WERI-Rb-1 (cell line): Measurements from ENCODE around the gene PTPN9.

Experiments
- DNase-seq: peaks from one replicate; pipeline ENCODE4 v3.0.0-alpha.2; 2020
- H3K27ac ChIP-seq: fragments of 250-450 bp; sonication (Bioruptor Pico); 2 replicates; pipeline ENCODE4 v1.5.1; 2020; ENCODE audit warnings: mild to moderate bottlenecking, moderate library complexity
- H3K27me3 ChIP-seq: fragments of 250-450 bp; sonication (Bioruptor Pico); 2 replicates; pipeline ENCODE4 v1.5.1; 2021; ENCODE audit warnings: mild to moderate bottlenecking, low read depth, moderate library complexity; ENCODE audit not compliant: insufficient read depth, severe bottlenecking
- H3K36me3 ChIP-seq: fragments of 250-450 bp; sonication (Bioruptor Pico); 2 replicates; pipeline ENCODE4 v1.5.1; 2020; ENCODE audit warnings: mild to moderate bottlenecking, moderate library complexity
- H3K4me3 ChIP-seq: 2 replicates; pipeline ENCODE4 v1.5.1; 2011; ENCODE audit warnings: low read depth, mild to moderate bottlenecking, control low read depth, low read length
- H3K9me3 ChIP-seq: fragments of 250-450 bp; sonication (Bioruptor Pico); 2 replicates; pipeline ENCODE4 v1.5.1; 2021; ENCODE audit warnings: mild to moderate bottlenecking, moderate library complexity; ENCODE audit not compliant: severe bottlenecking
- CTCF ChIP-seq: IDR thresholded peaks from 2 replicates; pipeline ENCODE4 v1.5.1; 2011; ENCODE audit warnings: low read depth, mild to moderate bottlenecking, control low read depth, inconsistent platforms, low read length

The PTPN9 gene

DNA sequence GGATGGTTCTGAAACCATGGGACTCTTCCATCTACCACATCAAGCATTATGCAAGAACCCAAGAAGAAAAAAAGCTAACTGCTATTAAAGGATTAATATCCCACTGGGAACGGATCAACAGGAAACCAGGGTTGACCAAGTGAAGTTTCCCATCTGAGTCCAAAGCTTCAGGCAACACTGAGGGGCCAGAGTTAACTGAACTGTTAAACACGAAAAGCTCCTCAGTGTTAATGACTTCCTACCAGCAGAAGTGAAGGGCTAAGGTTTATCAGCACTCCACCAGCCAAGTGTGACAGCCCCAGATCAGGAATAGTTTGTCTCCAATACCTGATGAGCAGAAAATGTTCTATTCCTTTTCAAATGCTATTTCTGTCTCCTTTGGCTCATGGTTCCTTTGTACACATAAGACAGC is 36.7 kb downstream of the PTPN9 start:
- 0 out of 2 replicates have a peak overlapping the region, but pooled peaks have one; percentile 16 for H3K27ac ChIP-seq
- TF ChIP-seq CTCF, result no peak
- no peak overlapping the region for H3K4me3 ChIP-seq
- no peaks in the 10 kb centered on the region for H3K27me3 ChIP-seq
- peak; percentile 12 for DNase-seq
- H3K36me3 ChIP-seq, result no peaks in the 10 kb centered on the region
- H3K9me3 ChIP-seq, result no peaks in the 10 kb centered on the region

- no peaks in the 10 kb centered on the region for H3K9me3 ChIP-seq
- H3K4me3 ChIP-seq, result no peak overlapping the region
- H3K27me3 ChIP-seq, result no peaks in the 10 kb centered on the region
- H3K27ac ChIP-seq, result no peak overlapping the region
- H3K36me3 ChIP-seq, result no peaks in the 10 kb centered on the region
- DNase-seq, result no peak
- TF ChIP-seq CTCF, result no peak
Measured at GRCh38 chr15:75538376-75538775, 40.7 kb downstream of the PTPN9 start.

DNA sequence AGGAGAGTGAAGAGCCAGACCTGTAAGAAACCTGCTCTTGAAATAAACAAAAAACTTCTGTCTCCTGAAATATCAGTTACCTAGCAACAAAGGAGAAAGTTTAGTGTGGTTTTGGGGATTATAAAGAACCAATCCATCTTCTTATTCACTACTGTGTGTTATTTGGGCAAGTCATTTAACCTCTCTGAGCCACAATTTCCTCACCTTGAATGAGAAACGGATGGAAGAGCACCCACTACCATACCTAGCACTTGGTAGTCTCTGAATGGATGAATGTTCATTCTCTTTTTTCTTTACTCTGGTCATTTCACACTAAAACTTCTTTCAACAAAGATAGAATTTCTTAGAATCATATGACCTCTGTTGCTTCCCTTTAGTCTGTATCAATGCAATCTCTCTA is 45.2 kb downstream of the PTPN9 start:
- Histone ChIP-seq H3K9me3 (no peaks in the 10 kb centered on the region), H3K4me3 (no peak overlapping the region), H3K27me3 (no peaks in the 10 kb centered on the region), H3K27ac (no peak overlapping the region), H3K36me3 (no peaks in the 10 kb centered on the region; the same call in 1 of the 2 replicates)
- DNase-seq, result no peak
- no peak for TF ChIP-seq CTCF

DNA sequence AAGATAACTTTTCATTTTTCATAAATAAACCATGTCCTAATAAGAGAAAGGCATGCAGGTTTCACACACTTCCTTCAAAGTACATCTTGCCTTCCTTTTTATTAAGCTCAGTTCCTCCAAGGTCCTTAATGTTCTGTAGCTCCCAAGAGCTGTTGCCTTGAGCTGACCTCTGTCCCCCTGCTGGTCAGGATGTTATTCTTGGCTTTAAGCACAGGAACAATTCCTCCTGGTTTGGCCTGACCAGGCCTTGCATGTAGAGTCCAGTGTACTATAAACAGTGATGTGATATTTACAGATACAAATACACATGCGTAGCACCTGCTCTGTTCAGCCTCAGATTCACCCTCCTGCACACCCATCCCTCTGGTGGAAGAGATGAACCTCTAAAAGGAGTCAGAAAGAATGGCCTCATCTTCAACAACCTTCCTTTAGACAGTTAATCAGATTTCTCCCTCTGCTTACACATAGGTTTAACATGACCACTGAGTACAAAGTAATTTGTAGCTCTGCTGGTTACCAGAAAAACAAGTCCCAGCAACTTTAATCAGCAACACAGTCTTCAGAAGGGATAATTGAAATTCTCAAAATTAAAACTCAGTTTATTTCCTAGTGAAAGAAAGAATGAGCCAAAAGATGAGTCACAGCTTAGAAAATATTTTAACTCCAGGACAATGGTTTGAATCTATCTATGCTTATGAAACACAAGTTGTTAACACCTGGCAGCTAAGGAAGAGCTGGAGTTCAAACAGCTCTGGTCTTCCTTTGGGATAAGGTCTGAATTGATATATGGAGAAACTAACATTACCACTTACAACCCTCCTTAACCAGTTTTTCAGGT is 46.5 kb downstream of the PTPN9 start:
- TF ChIP-seq CTCF, result peak; percentile 61
- Histone ChIP-seq H3K36me3 (no peaks in the 10 kb centered on the region; the same call in 1 of the 2 replicates), H3K4me3 (no peak overlapping the region), H3K9me3 (no peaks in the 10 kb centered on the region), H3K27me3 (no peaks in the 10 kb centered on the region), H3K27ac (0 out of 2 replicates have a peak overlapping the region, but pooled peaks have one; percentile 22)
- DNase-seq, result peak; percentile 41

GRCh38 chr15:75531041-75531450 is 48.1 kb downstream of the PTPN9 start:
- Histone ChIP-seq H3K27ac (no peak overlapping the region), H3K36me3 (peaks cover 11% of the 10 kb centered on the region), H3K4me3 (no peak overlapping the region), H3K9me3 (no peaks in the 10 kb centered on the region), H3K27me3 (no peaks in the 10 kb centered on the region)
- no peak for DNase-seq
- no peak for TF ChIP-seq CTCF
